Stimulated activated CD4-positive, alpha-beta T cell treated with anti-CD3 and anti-CD28 coated beads, TNF-alpha, amount 100 ng/mL, for 48 hours (primary cell): ENCODE results near the gene OPA1.

Experiments used
- DNase-seq, 3 donors: peaks; one replicate each; pipeline ENCODE4 v3.0.0-alpha.2; 2020; ENCODE audit warnings: low read depth in 3 of 3

The OPA1 gene

GRCh38 chr3:193710286-193711165 is 117.5 kb downstream of the OPA1 start:
- no peak for DNase-seq

- no peak for DNase-seq
Measured at GRCh38 chr3:193711166-193711485, 118.1 kb downstream of the OPA1 start.

- no peak for DNase-seq
Measured at GRCh38 chr3:193711523-193711963, 118.5 kb downstream of the OPA1 start.

GRCh38 chr3:193711964-193712598 is 119.1 kb downstream of the OPA1 start:
- no peak for DNase-seq

GRCh38 chr3:193712938-193713337 is 119.9 kb downstream of the OPA1 start:
- no peak for DNase-seq

- DNase-seq, result no peak
Measured at GRCh38 chr3:193714523-193715137, 121.6 kb downstream of the OPA1 start.

- DNase-seq, result no peak
Measured at GRCh38 chr3:193716150-193716549, 123.1 kb downstream of the OPA1 start.

GRCh38 chr3:193719735-193720134 is 126.7 kb downstream of the OPA1 start:
- no peak for DNase-seq

GRCh38 chr3:193720169-193720568 is 127.2 kb downstream of the OPA1 start:
- no peak for DNase-seq

- DNase-seq, result no peak
Measured at GRCh38 chr3:193722566-193722965, 129.6 kb downstream of the OPA1 start.

- no peak for DNase-seq
Measured at GRCh38 chr3:193727089-193727488, 134.1 kb downstream of the OPA1 start.

- no peak for DNase-seq
Measured at GRCh38 chr3:193728429-193729087, 135.6 kb downstream of the OPA1 start.

- no peak for DNase-seq
Measured at GRCh38 chr3:193729088-193729465, 136.1 kb downstream of the OPA1 start.

- no peak for DNase-seq
Measured at GRCh38 chr3:193729601-193730000, 136.6 kb downstream of the OPA1 start.

- no peak for DNase-seq
Measured at GRCh38 chr3:193730511-193730910, 137.5 kb downstream of the OPA1 start.

- no peak for DNase-seq
Measured at GRCh38 chr3:193730976-193731375, 138.0 kb downstream of the OPA1 start.

- DNase-seq, result no peak
Measured at GRCh38 chr3:193731656-193732055, 138.6 kb downstream of the OPA1 start.

GRCh38 chr3:193732391-193732790 is 139.4 kb downstream of the OPA1 start:
- DNase-seq, result no peak

GRCh38 chr3:193732827-193733226 is 139.8 kb downstream of the OPA1 start:
- DNase-seq, result no peak

- no peak for DNase-seq
Measured at GRCh38 chr3:193734737-193735366, 141.8 kb downstream of the OPA1 start.

- no peak for DNase-seq
Measured at GRCh38 chr3:193735850-193736249, 142.8 kb downstream of the OPA1 start.

- no peak for DNase-seq
Measured at GRCh38 chr3:193736616-193737015, 143.6 kb downstream of the OPA1 start.
